GM12878 (cell line): ENCODE data around the gene NFE2L1. TPM values are rescaled to one million over a fixed set of nuclear protein-coding genes. Genes with fewer than 3 reads are reported as not detected.

Experiments
- ATAC-seq: fragments of 200-7000 bp; cut with Tn5 transposase; 3 replicates; pipeline ENCODE4 v1.9.1; 2020; ENCODE audit warnings: mild to moderate bottlenecking, moderate library complexity
- BruUV-seq: library from RNA; stranded (reverse); fragments of 400-500 nt; replicated peaks from 2 replicates; lab custom pipeline; 2021; lab: Mats Ljungman, UMichigan
- CTCF ChIA-PET: fragments of 300-600 bp; sonication (Branson Sonifier 250); formaldehyde crosslinking; extraction: SDS; loops from one replicate; lab custom pipeline; 2021; ENCODE audit warnings: inconsistent platforms; lab: Yijun Ruan, JAX
- POLR2A ChIA-PET: fragments of 350-600 bp; formaldehyde crosslinking; extraction: SDS; loops from one replicate; lab custom pipeline; 2021; ENCODE audit warnings: inconsistent platforms; lab: Charles Lee
- RAD21 ChIA-PET: fragments of 300-600 bp; sonication (Branson Sonifier 250); formaldehyde crosslinking; loops from one replicate; lab custom pipeline; 2023; ENCODE audit warnings: antibody characterized with exemption; ENCODE audit not compliant: unreplicated experiment; lab: Charles Lee
- SMC1A ChIA-PET: fragments of 300-600 bp; sonication (Branson Sonifier 250); formaldehyde crosslinking; loops from one replicate; lab custom pipeline; 2023; ENCODE audit not compliant: unreplicated experiment, uncharacterized antibody; lab: Charles Lee
- DNase-seq: peaks from one replicate; pipeline ENCODE4 v3.0.0-alpha.2; 2011; ENCODE audit warnings: low read depth, low spot score
- FAIRE-seq: peaks from 3 replicates; lab custom pipeline; 2011; peaks lifted over from hg19 to GRCh38; lab: Jason Lieb, UNC
- H2AFZ ChIP-seq: 2 replicates; pipeline ENCODE4 v1.6.0; 2011; ENCODE audit warnings: low read depth, low read length, control low read depth; ENCODE audit not compliant: control insufficient read depth
- H3K27ac ChIP-seq: 2 replicates; pipeline ENCODE4 v1.5.1; 2011; ENCODE audit warnings: control low read depth; ENCODE audit not compliant: control insufficient read depth, insufficient read depth
- H3K27me3 ChIP-seq, 2 experiments: replicated peaks in 1 of 2; 2 replicates each; pipeline versions ENCODE4 v1.6.0 to v1.6.1; 2011; ENCODE audit warnings: low read length in 1 of 2; ENCODE audit not compliant: control insufficient read depth in 2 of 2, insufficient read depth in 2 of 2
- H3K36me3 ChIP-seq, 2 experiments: 2 replicates each; pipeline ENCODE4 v1.5.1; 2011; ENCODE audit warnings: low read length in 1 of 2; ENCODE audit not compliant: control insufficient read depth in 2 of 2, insufficient read depth in 2 of 2
- H3K4me1 ChIP-seq: 2 replicates; pipeline ENCODE4 v1.6.1; 2011; ENCODE audit warnings: mild to moderate bottlenecking, low read length, moderate library complexity, mixed read lengths; ENCODE audit not compliant: control insufficient read depth, insufficient read depth
- H3K4me2 ChIP-seq: 2 replicates; pipeline ENCODE4 v1.6.0; 2011; ENCODE audit warnings: control low read depth; ENCODE audit not compliant: control insufficient read depth, insufficient read depth
- H3K4me3 ChIP-seq: fragments of 200-600 bp; sonication (generic); 2 replicates; pipeline ENCODE4 v1.5.1; 2016
- H3K79me2 ChIP-seq: 2 replicates; pipeline ENCODE4 v1.6.0; 2011; ENCODE audit warnings: low read length; ENCODE audit not compliant: control insufficient read depth, insufficient read depth
- H3K9ac ChIP-seq: 2 replicates; pipeline ENCODE4 v1.8.0; 2011; ENCODE audit warnings: low read length, control low read depth, mixed read lengths; ENCODE audit not compliant: control insufficient read depth, insufficient read depth
- H3K9me3 ChIP-seq: replicated peaks from 3 replicates; pipeline ENCODE4 v1.5.1; 2011; ENCODE audit warnings: mild to moderate bottlenecking, low read length; ENCODE audit not compliant: control insufficient read depth, insufficient read depth
- H4K20me1 ChIP-seq: 2 replicates; pipeline ENCODE4 v1.6.0; 2011; ENCODE audit not compliant: control insufficient read depth, insufficient read depth
- CEBPZ ChIP-seq: fragments of 150-350 bp; IDR thresholded peaks from 2 replicates; pipeline ENCODE4 v1.6.1; 2016; ENCODE audit warnings: low read depth, low read length
- LARP7 ChIP-seq: fragments of 450-650 bp; IDR thresholded peaks from 2 replicates; pipeline ENCODE4 v1.6.1; 2017; ENCODE audit warnings: mild to moderate bottlenecking
- MTA3 ChIP-seq: IDR thresholded peaks from 2 replicates; pipeline ENCODE4 v1.6.1; 2012; ENCODE audit warnings: low read length, inconsistent platforms, borderline replicate concordance
- SIX5 ChIP-seq: IDR thresholded peaks from 2 replicates; pipeline ENCODE4 v1.6.1; 2011; ENCODE audit warnings: mild to moderate bottlenecking, low read depth, low read length, moderate library complexity; ENCODE audit not compliant: severe bottlenecking
- SMAD1 ChIP-seq: fragments of 450-650 bp; IDR thresholded peaks from 2 replicates; pipeline ENCODE4 v1.6.1; 2018; ENCODE audit warnings: mild to moderate bottlenecking, low read depth; ENCODE audit not compliant: partially characterized antibody
- STAT3 ChIP-seq: IDR thresholded peaks from 2 replicates; pipeline ENCODE4 v1.6.1; 2011; ENCODE audit warnings: low read depth, low read length, improper control_type of control experiment
- TARDBP ChIP-seq: IDR thresholded peaks from 2 replicates; pipeline ENCODE4 v1.6.1; 2016; ENCODE audit warnings: borderline replicate concordance
- TCF3 ChIP-seq: IDR thresholded peaks from 2 replicates; pipeline ENCODE4 v1.6.1; 2012; ENCODE audit warnings: low read depth, mild to moderate bottlenecking, low read length, borderline replicate concordance; ENCODE audit not compliant: insufficient read depth
- WGBS: methylation state at CpG from one replicate; pipeline ENCODE4 v1.1.6; 2016; ENCODE audit warnings: low lambda C conversion rate; ENCODE audit not compliant: insufficient replicate concordance, insufficient coverage; ENCODE audit errors: missing lambda C conversion rate; 5-methylcytosine and 5-hydroxymethylcytosine counted together
- in situ Hi-C: fragments of 300-500 bp; cut with MboI; formaldehyde crosslinking; loops from 9 replicates; pipeline ENCODE4 v1.14.3; 2018; ENCODE audit warnings: mixed read lengths
- intact Hi-C: fragments of 100-400 bp; cut with micrococcal nuclease; formaldehyde crosslinking; loops from one replicate; pipeline ENCODE4 v1.14.2; 2022; ENCODE audit not compliant: unreplicated experiment
- polyA plus RNA-seq, 11 experiments: library from polyadenylated mRNA; depleted of rRNA in 4 of 11; unstranded in 6 of 11; stranded (reverse) in 5 of 11; fragments of >200 nt; fragmentation: Nextera tagmentation in 4 of 11; fragmentation: Illumina TruSeq in 1 of 11; extraction: Ambion mirVana in 4 of 11; extraction: Trizol in 1 of 11; gene quantifications; 1 replicate in 1 of 11; 2 replicates in 10 of 11; pipeline versions ENCODE4 v1.2.1 to v1.2.3, GENCODE V29; 2011 to 2016; ENCODE audit warnings: inconsistent platforms in 2 of 11, missing spikeins in 2 of 11, low read depth in 1 of 11
- total RNA-seq, 4 experiments: library from RNA; depleted of rRNA in 3 of 4; stranded (reverse); fragments of >200 nt in 3 of 4; fragmentation: Illumina TruSeq in 1 of 4; extraction: Trizol in 1 of 4; gene quantifications; 2 replicates each; pipeline versions ENCODE4 v1.2.1 to v1.2.3, GENCODE V29; 2013 to 2021
- TF ChIP-seq, protein P1 (sequence below): fragments of 450-650 bp; IDR thresholded peaks from 2 replicates; pipeline ENCODE4 v1.6.1; 2014; ENCODE audit warnings: mild to moderate bottlenecking

NFE2L1 gene
- total and polyA plus RNA-seq, 10 of the 15 experiments (the other 5 are each of a cell fraction or from before 2014, with no cell fraction given), result 3.8 to 104 (median 26.4) TPM

- H3K4me3 ChIP-seq, result no peak overlapping the region
- H2AFZ ChIP-seq, result no peak overlapping the region
- no peak overlapping the region for H3K27ac ChIP-seq
- no TSS peak for BruUV-seq
- H3K9ac ChIP-seq, result no peak overlapping the region
- H3K9me3 ChIP-seq, result no peaks in the 10 kb centered on the region
- ATAC-seq, result no peak
- SMC1A ChIA-PET, result interaction anchor here (0.7 to 3.9 kb wide), 3 partner anchors 8 to 17 kb away, joined by 4 to 15 read pairs (median 7); no protein-coding TSS in a partner anchor
- 87% methylated on average over 4 of the region's 4 CpGs for WGBS
- DNase-seq, result no peak
- RAD21 ChIA-PET, result interaction anchor here (0.6 to 5.7 kb wide), 3 partner anchors 9 to 31 kb away, joined by 3 to 32 read pairs (median 3); no protein-coding TSS in a partner anchor
- in situ Hi-C loops, result no loop called here
- H3K4me1 ChIP-seq, result peaks cover 24% of the 10 kb centered on the region
- H3K4me2 ChIP-seq, result no peak overlapping the region
- FAIRE-seq, result no peak
- no peaks in the 10 kb centered on the region; the same call in 1 of the 2 replicates for H4K20me1 ChIP-seq
- POLR2A ChIA-PET, result interaction anchor here (0.6 to 2.2 kb wide), 3 partner anchors 9 to 70 kb away, joined by 3 to 15 read pairs (median 4); partner anchors contain the start of gene NFE2L1
- H3K27me3 ChIP-seq, result no peaks in the 10 kb centered on the region
- peaks cover 39 to 52% of the 10 kb centered on the region in 2 experiments for H3K36me3 ChIP-seq
- TF ChIP-seq SIX5 (no peak), TARDBP (no peak), CEBPZ (no peak), SMAD1 (no peak), MTA3 (no peak), TCF3 (no peak), LARP7 (no peak), STAT3 (no peak)
- TF ChIP-seq, protein P1, sequence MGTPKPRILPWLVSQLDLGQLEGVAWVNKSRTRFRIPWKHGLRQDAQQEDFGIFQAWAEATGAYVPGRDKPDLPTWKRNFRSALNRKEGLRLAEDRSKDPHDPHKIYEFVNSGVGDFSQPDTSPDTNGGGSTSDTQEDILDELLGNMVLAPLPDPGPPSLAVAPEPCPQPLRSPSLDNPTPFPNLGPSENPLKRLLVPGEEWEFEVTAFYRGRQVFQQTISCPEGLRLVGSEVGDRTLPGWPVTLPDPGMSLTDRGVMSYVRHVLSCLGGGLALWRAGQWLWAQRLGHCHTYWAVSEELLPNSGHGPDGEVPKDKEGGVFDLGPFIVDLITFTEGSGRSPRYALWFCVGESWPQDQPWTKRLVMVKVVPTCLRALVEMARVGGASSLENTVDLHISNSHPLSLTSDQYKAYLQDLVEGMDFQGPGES, result no peak
- TF ChIP-seq, all 136 proteins: peak for 0
- intact Hi-C loops, result no loop called here
- CTCF ChIA-PET, result interaction anchor here (1.0 to 7.2 kb wide), 7 partner anchors 11 to 39 kb away, joined by 3 to 43 read pairs (median 15); no protein-coding TSS in a partner anchor
- H3K79me2 ChIP-seq, result peaks cover 55% of the 10 kb centered on the region
Measured at GRCh38 chr17:48057626-48058025, 9.5 kb downstream of the NFE2L1 start.
